ENCODE data around the gene ITGA8.

ITGA8 gene

DNA sequence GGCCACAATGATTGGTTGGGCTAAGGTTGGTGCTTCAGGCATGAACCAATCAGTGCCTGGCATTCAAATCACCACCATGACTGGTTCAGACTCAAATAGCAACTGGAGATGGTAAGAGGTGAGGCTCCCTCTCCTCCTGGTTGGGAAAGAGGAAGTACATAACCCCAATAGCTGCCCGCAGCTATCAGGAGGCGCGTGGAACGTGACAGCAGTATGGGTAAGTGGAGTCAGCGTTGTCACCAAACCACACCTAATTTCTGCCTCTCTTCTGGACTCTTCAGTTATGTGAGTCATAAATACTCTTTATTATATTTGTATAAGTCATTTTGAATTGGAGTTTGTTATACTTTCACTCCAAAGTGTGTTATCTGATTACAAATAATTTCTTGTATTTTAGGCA lies 17.9 kb upstream of the ITGA8 start:
- Histone ChIP-seq H3K4me1 (ENCODE audit: insufficient read depth, insufficient read length) (peaks cover 2% of the 10 kb centered on the region), H3K4me3 (ENCODE audit: insufficient read length, low read depth) (no peak overlapping the region), H3K9me3 (ENCODE audit: insufficient read depth, low read length) (peaks cover 9% of the 10 kb centered on the region), H3K36me3 (ENCODE audit: insufficient read depth, insufficient read length, low read length) (no peaks in the 10 kb centered on the region), H3K9ac (ENCODE audit: insufficient read length, low read depth) (no peak overlapping the region), H3K27me3 (ENCODE audit: insufficient read depth, insufficient read length) (no peaks in the 10 kb centered on the region)
- DNase-seq (ENCODE audit: low read depth, low spot score), result no peak
- no peak for TF ChIP-seq ZNF274 (IDR thresholded peaks at IDR 0.05; ENCODE audit: low read depth, low read length)
- TF ChIP-seq YY1 (IDR thresholded peaks at IDR 0.05; ENCODE audit: insufficient read depth, insufficient read length), result no peak
- TF ChIP-seq SUZ12 (IDR thresholded peaks at IDR 0.05; ENCODE audit: extremely low read depth, insufficient read depth, insufficient read length), result no peak

DNA sequence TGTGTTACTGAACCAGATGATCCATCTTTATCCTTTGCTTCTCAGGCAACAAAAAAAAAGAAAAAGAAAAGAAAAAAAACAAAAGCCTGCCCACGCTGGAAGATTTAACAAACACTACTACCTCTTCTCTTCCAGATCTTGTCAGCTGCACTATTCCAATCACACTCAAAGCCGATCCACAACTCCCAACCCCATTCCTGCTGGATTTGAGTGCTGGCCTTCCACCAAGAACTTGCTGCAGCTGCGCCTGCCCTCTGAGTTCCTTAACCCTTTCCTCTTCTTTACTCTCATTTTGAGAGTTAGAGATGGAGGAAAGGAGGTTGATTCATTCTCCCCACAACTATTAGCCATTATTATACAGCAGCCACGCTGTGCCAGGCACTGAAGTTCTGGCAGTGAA lies 16.0 kb upstream of the ITGA8 start:
- TF ChIP-seq SUZ12 (IDR thresholded peaks at IDR 0.05; ENCODE audit: extremely low read depth, insufficient read depth, insufficient read length), result no peak
- TF ChIP-seq ZNF274 (IDR thresholded peaks at IDR 0.05; ENCODE audit: low read depth, low read length), result no peak
- Histone ChIP-seq H3K9me3 (ENCODE audit: insufficient read depth, low read length) (peaks cover 9% of the 10 kb centered on the region), H3K27me3 (ENCODE audit: insufficient read depth, insufficient read length) (no peaks in the 10 kb centered on the region), H3K4me3 (ENCODE audit: insufficient read length, low read depth) (no peak overlapping the region), H3K4me1 (ENCODE audit: insufficient read depth, insufficient read length) (peaks cover 2% of the 10 kb centered on the region), H3K9ac (ENCODE audit: insufficient read length, low read depth) (no peak overlapping the region), H3K36me3 (ENCODE audit: insufficient read depth, insufficient read length, low read length) (no peaks in the 10 kb centered on the region)
- no peak for DNase-seq (ENCODE audit: low read depth, low spot score)

DNA sequence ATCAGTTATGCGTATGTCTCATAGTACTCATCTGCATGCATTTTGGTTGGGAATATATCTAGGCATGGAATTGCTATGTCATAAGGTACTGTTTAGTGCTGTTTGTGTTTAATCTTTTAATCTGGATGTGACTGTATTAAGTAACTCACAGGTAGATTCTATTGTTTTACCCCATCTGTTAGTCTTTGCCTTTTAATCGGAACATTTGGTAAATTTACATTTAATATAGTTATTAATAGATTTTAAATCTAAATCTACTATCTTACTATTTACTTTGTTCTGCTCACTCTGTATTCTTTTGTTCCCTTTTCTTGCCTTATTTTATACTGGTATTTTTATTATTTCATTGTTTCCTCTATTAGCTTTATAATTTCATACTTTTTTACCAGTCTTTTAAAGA lies 10.6 kb upstream of the ITGA8 start:
- H3K4me1 ChIP-seq (ENCODE audit: insufficient read depth, insufficient read length), result no peaks in the 10 kb centered on the region
- H3K9ac ChIP-seq (ENCODE audit: insufficient read length, low read depth), result no peak overlapping the region
- H3K9me3 ChIP-seq (ENCODE audit: insufficient read depth, low read length), result peaks cover 9% of the 10 kb centered on the region
- no peak for TF ChIP-seq YY1 (IDR thresholded peaks at IDR 0.05; ENCODE audit: insufficient read depth, insufficient read length)
- TF ChIP-seq SUZ12 (IDR thresholded peaks at IDR 0.05; ENCODE audit: extremely low read depth, insufficient read depth, insufficient read length), result no peak
- TF ChIP-seq ZNF274 (IDR thresholded peaks at IDR 0.05; ENCODE audit: low read depth, low read length), result no peak
- no peak overlapping the region for H3K4me3 ChIP-seq (ENCODE audit: insufficient read length, low read depth)
- no peaks in the 10 kb centered on the region for H3K36me3 ChIP-seq (ENCODE audit: insufficient read depth, insufficient read length, low read length)
- DNase-seq (ENCODE audit: low read depth, low spot score), result no peak
- H3K27me3 ChIP-seq (ENCODE audit: insufficient read depth, insufficient read length), result no peaks in the 10 kb centered on the region

DNA sequence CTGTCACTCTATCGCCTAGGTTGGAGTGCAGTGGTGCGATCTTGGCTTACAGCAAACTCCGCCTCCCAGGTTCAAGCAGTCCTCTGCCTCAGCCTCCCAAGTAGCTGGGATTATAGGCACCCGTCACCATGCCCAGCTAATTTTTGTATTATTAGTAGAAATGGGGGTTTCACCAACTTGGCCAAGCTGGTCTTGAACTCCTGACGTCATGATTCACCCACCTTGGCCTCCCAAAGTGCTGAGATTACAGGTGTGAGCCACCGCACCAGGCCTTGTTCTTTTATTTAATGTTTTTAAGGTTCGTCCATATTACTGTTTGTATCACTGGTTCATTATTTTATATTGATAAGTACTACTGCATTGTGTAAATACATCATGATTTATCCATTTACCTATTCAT lies 10.2 kb upstream of the ITGA8 start:
- no peak overlapping the region for H3K4me3 ChIP-seq (ENCODE audit: insufficient read length, low read depth)
- no peak for DNase-seq (ENCODE audit: low read depth, low spot score)
- H3K36me3 ChIP-seq (ENCODE audit: insufficient read depth, insufficient read length, low read length), result no peaks in the 10 kb centered on the region
- TF ChIP-seq SUZ12 (IDR thresholded peaks at IDR 0.05; ENCODE audit: extremely low read depth, insufficient read depth, insufficient read length), result no peak
- no peak for TF ChIP-seq YY1 (IDR thresholded peaks at IDR 0.05; ENCODE audit: insufficient read depth, insufficient read length)
- no peak for TF ChIP-seq ZNF274 (IDR thresholded peaks at IDR 0.05; ENCODE audit: low read depth, low read length)
- no peak overlapping the region for H3K9ac ChIP-seq (ENCODE audit: insufficient read length, low read depth)
- H3K27me3 ChIP-seq (ENCODE audit: insufficient read depth, insufficient read length), result no peaks in the 10 kb centered on the region
- H3K9me3 ChIP-seq (ENCODE audit: insufficient read depth, low read length), result peaks cover 9% of the 10 kb centered on the region
- H3K4me1 ChIP-seq (ENCODE audit: insufficient read depth, insufficient read length), result no peaks in the 10 kb centered on the region

DNA sequence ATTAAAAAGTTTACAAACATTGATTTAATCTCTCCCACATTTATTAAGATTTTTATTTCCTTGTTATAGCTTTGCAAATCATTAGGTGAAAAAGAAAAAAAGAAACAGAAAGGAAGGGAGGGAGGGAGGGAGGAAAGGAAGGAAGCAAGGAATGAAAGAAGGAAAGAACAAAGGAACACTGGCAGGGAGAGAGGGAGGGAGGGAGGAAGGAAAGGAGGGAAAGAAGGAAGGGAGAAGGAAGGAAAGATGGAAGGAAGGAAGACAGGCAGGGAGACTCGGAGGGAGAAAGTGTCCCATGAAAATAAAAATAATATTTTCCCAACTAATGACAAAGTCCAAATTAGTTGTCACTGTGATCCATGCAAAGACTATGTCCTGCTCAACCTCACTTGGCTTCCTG lies 6.3 kb upstream of the ITGA8 start:
- Histone ChIP-seq H3K4me1 (ENCODE audit: insufficient read depth, insufficient read length) (no peaks in the 10 kb centered on the region), H3K9ac (ENCODE audit: insufficient read length, low read depth) (no peak overlapping the region), H3K36me3 (ENCODE audit: insufficient read depth, insufficient read length, low read length) (no peaks in the 10 kb centered on the region), H3K27me3 (ENCODE audit: insufficient read depth, insufficient read length) (no peaks in the 10 kb centered on the region), H3K4me3 (ENCODE audit: insufficient read length, low read depth) (no peak overlapping the region), H3K9me3 (ENCODE audit: insufficient read depth, low read length) (no peaks in the 10 kb centered on the region)
- no peak for DNase-seq (ENCODE audit: low read depth, low spot score)
- TF ChIP-seq ZNF274 (IDR thresholded peaks at IDR 0.05; ENCODE audit: low read depth, low read length) (no peak), YY1 (IDR thresholded peaks at IDR 0.05; ENCODE audit: insufficient read depth, insufficient read length) (no peak), SUZ12 (IDR thresholded peaks at IDR 0.05; ENCODE audit: extremely low read depth, insufficient read depth, insufficient read length) (no peak)

DNA sequence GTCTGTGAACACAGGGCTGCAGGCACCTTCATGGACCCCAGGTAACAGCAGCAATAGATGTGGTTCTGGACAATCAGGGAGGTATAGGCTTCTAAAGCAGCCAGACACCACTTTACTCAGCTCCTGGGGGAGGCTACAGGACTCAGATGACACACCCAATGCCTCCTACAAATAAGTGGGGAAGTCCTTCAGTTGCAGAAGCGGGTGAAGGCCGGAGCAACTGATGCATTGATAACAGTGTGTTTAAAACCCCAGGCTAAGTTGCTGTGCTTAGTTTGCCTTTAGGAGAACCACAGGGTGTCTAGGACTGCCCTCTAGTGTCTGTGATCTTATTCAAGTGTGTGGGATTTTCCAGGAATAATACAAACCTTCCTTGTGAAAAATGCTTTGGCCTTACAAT lies 5.9 kb upstream of the ITGA8 start:
- no peaks in the 10 kb centered on the region for H3K36me3 ChIP-seq (ENCODE audit: insufficient read depth, insufficient read length, low read length)
- TF ChIP-seq ZNF274 (IDR thresholded peaks at IDR 0.05; ENCODE audit: low read depth, low read length) (no peak), SUZ12 (IDR thresholded peaks at IDR 0.05; ENCODE audit: extremely low read depth, insufficient read depth, insufficient read length) (no peak), YY1 (IDR thresholded peaks at IDR 0.05; ENCODE audit: insufficient read depth, insufficient read length) (no peak)
- H3K9ac ChIP-seq (ENCODE audit: insufficient read length, low read depth), result no peak overlapping the region
- DNase-seq (ENCODE audit: low read depth, low spot score), result no peak
- H3K4me1 ChIP-seq (ENCODE audit: insufficient read depth, insufficient read length), result no peaks in the 10 kb centered on the region
- H3K4me3 ChIP-seq (ENCODE audit: insufficient read length, low read depth), result no peak overlapping the region
- H3K9me3 ChIP-seq (ENCODE audit: insufficient read depth, low read length), result no peaks in the 10 kb centered on the region
- no peaks in the 10 kb centered on the region for H3K27me3 ChIP-seq (ENCODE audit: insufficient read depth, insufficient read length)

DNA sequence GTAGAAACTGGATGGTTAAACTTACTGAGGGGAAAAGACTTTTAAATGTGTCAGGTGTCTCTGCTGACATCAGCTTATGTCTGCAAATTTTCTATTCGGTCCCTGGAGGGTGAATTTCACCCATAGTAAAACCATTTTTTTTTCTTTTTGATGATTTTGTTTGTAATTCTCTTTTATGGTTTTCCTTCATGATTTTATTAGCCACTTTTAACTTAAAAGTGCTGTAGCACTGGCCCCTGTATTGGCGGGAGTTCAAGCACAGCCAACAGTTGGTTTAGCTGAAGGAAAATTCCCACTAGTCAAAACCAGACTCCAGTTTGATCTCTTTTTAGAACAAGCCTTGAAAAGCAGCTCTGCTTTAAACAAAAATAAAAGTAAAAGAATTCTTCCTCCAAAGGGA lies 5.0 kb upstream of the ITGA8 start:
- H3K4me3 ChIP-seq (ENCODE audit: insufficient read length, low read depth), result no peak overlapping the region
- no peaks in the 10 kb centered on the region for H3K4me1 ChIP-seq (ENCODE audit: insufficient read depth, insufficient read length)
- no peaks in the 10 kb centered on the region for H3K36me3 ChIP-seq (ENCODE audit: insufficient read depth, insufficient read length, low read length)
- no peak overlapping the region for H3K9ac ChIP-seq (ENCODE audit: insufficient read length, low read depth)
- H3K9me3 ChIP-seq (ENCODE audit: insufficient read depth, low read length), result no peaks in the 10 kb centered on the region
- DNase-seq (ENCODE audit: low read depth, low spot score), result no peak
- no peaks in the 10 kb centered on the region for H3K27me3 ChIP-seq (ENCODE audit: insufficient read depth, insufficient read length)
- TF ChIP-seq SUZ12 (IDR thresholded peaks at IDR 0.05; ENCODE audit: extremely low read depth, insufficient read depth, insufficient read length), result no peak
- TF ChIP-seq YY1 (IDR thresholded peaks at IDR 0.05; ENCODE audit: insufficient read depth, insufficient read length), result no peak
- no peak for TF ChIP-seq ZNF274 (IDR thresholded peaks at IDR 0.05; ENCODE audit: low read depth, low read length)

DNA sequence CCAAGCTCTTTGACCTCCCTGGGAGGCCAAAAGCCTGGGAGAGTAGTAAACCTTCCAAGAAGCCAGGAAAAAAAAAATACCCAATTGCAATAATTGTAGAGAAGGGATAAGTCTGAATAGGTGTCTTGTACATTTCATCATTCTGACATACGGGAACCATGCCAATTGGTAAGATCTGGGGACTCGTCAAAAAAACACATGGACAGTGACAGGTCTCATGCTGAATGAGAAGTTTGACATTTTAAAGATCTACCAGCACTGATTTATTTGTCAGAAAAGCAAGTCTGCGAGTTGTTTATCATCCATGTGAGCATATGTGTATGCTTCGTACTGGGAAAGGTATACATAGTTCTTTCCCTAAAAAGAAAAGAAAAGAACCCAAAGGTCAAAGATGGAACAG lies 4.1 kb upstream of the ITGA8 start:
- DNase-seq (ENCODE audit: low read depth, low spot score), result no peak
- no peak for TF ChIP-seq ZNF274 (IDR thresholded peaks at IDR 0.05; ENCODE audit: low read depth, low read length)
- no peak for TF ChIP-seq YY1 (IDR thresholded peaks at IDR 0.05; ENCODE audit: insufficient read depth, insufficient read length)
- no peak for TF ChIP-seq SUZ12 (IDR thresholded peaks at IDR 0.05; ENCODE audit: extremely low read depth, insufficient read depth, insufficient read length)

More for the DNA sequence above, 4.1 kb upstream of the ITGA8 start:
- Histone ChIP-seq H3K36me3 (ENCODE audit: insufficient read depth, insufficient read length, low read length) (no peaks in the 10 kb centered on the region), H3K4me3 (ENCODE audit: insufficient read length, low read depth) (no peak overlapping the region), H3K4me1 (ENCODE audit: insufficient read depth, insufficient read length) (no peaks in the 10 kb centered on the region), H3K9ac (ENCODE audit: insufficient read length, low read depth) (no peak overlapping the region), H3K27me3 (ENCODE audit: insufficient read depth, insufficient read length) (peaks cover 8% of the 10 kb centered on the region), H3K9me3 (ENCODE audit: insufficient read depth, low read length) (no peaks in the 10 kb centered on the region)

Measured in NT2/D1 (cell line).